ENCODE measurements around the gene POLN. TPM values are rescaled to one million over a fixed set of nuclear protein-coding genes. Genes with fewer than 3 reads are reported as not detected.

The POLN gene
- total and polyA plus RNA-seq, 2 donors from 2014 or later: 1.3 to 3.8 TPM

DNA sequence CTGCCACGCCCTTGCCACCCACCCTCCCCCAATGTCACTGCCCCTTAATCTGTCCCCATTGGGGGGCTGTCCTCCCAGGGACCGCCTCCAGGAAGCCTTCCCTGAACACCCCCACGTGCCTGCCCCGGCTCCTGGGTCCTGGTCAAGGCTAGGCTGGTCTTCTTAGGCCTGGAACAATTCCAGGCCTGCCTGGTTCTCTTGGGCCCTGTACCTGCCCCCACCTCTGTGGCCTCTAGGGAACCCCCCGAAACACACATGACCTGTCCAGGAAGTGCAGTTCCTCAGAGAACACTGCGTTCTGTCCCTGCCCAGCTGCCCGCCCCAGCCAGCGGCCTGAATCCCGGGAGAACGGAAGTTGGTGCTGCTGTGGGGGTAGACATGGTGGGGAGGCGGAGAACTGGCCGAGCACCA lies 14.9 kb upstream of the POLN start:
- DNase-seq: peak in 2 of 5 donors; percentile 8 to 95

DNA sequence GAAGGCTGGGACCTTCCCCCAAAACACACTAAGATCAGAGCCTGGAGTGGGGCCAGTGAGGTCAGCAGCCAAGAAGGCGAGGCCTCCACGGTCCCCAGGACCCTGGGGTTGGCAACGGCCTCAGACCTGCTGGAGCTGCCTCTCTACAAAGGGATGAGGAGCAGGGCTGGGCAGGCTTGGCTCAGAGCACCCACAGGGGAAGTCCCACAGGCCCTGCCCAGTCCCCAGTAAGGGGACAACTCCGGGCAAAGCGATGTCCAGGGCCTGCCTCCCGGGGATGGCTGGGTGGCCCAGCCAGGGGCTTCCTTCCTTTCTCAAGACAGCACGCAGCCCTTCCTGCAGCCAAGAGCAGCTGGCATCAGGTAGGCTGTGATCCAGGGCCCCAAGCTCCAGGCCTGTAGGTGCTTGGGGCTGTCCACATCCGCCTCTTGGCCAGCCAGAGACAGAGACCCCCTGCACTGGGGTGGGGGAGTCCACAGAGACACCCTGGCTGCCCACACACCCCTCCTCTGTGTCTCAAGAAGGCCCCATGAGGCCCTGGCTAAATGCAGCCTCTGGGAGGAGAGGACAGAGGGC lies 14.3 kb upstream of the POLN start:
- H3K4me3 ChIP-seq (ENCODE audit: low read length in 3 of 3): no peak overlapping the region
- H3K4me1 ChIP-seq (ENCODE audit: control insufficient read depth in 2 of 3, insufficient read depth in 2 of 3, low read depth in 1 of 3, low read length in 3 of 3): peaks cover 0 to 60% (median 18%) of the 10 kb centered on the region in 3 donors
- no peaks in the 10 kb centered on the region for H3K27me3 ChIP-seq (ENCODE audit: control insufficient read depth, insufficient read depth, low read length)
- TF ChIP-seq, protein P1, sequence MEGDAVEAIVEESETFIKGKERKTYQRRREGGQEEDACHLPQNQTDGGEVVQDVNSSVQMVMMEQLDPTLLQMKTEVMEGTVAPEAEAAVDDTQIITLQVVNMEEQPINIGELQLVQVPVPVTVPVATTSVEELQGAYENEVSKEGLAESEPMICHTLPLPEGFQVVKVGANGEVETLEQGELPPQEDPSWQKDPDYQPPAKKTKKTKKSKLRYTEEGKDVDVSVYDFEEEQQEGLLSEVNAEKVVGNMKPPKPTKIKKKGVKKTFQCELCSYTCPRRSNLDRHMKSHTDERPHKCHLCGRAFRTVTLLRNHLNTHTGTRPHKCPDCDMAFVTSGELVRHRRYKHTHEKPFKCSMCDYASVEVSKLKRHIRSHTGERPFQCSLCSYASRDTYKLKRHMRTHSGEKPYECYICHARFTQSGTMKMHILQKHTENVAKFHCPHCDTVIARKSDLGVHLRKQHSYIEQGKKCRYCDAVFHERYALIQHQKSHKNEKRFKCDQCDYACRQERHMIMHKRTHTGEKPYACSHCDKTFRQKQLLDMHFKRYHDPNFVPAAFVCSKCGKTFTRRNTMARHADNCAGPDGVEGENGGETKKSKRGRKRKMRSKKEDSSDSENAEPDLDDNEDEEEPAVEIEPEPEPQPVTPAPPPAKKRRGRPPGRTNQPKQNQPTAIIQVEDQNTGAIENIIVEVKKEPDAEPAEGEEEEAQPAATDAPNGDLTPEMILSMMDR (IDR thresholded peaks at IDR 0.05; ENCODE audit: borderline replicate concordance, extremely low read depth, insufficient read depth): no peak
- intact Hi-C loops (cut with DNase I): no loop called here
- FAIRE-seq (no peak), DNase-seq (peak in 2 of 5 donors; percentile 8 to 85)
- no peak overlapping the region for H3K9ac ChIP-seq (ENCODE audit: low read length in 3 of 3)
- H3K9me3 ChIP-seq (ENCODE audit: control insufficient read depth in 2 of 3, insufficient read depth in 1 of 3, low read length in 3 of 3): no peaks in the 10 kb centered on the region
- peak overlapping the region; percentile 87 to 90 for H3K27ac ChIP-seq (ENCODE audit: low read depth in 2 of 2, low read length in 2 of 2)
- H3K36me3 ChIP-seq (ENCODE audit: control insufficient read depth in 2 of 3, insufficient read depth in 3 of 3, low read length in 3 of 3): peaks cover 0 to 10% (median 6%) of the 10 kb centered on the region in 3 donors

More for the DNA sequence above, 14.9 kb upstream of the POLN start:
- Histone ChIP-seq H3K4me1 (ENCODE audit: control insufficient read depth in 2 of 3, insufficient read depth in 2 of 3, low read depth in 1 of 3, low read length in 3 of 3) (peaks cover 0 to 60% (median 18%) of the 10 kb centered on the region in 3 donors), H3K9ac (ENCODE audit: low read length in 3 of 3) (peak overlapping the region in 1 of 3 donors; percentile 51), H3K36me3 (ENCODE audit: control insufficient read depth in 2 of 3, insufficient read depth in 3 of 3, low read length in 3 of 3) (peaks cover 0 to 10% (median 6%) of the 10 kb centered on the region in 3 donors), H3K27me3 (ENCODE audit: control insufficient read depth, insufficient read depth, low read length) (no peaks in the 10 kb centered on the region), H3K27ac (ENCODE audit: low read depth in 2 of 2, low read length in 2 of 2) (peak overlapping the region; percentile 87 to 90), H3K9me3 (ENCODE audit: control insufficient read depth in 2 of 3, insufficient read depth in 1 of 3, low read length in 3 of 3) (no peaks in the 10 kb centered on the region), H3K4me3 (ENCODE audit: low read length in 3 of 3) (no peak overlapping the region)
- no peak for FAIRE-seq
- TF ChIP-seq, protein P1 (IDR thresholded peaks at IDR 0.05; ENCODE audit: borderline replicate concordance, extremely low read depth, insufficient read depth): no peak
- intact Hi-C loops (cut with DNase I): no loop called here

DNA sequence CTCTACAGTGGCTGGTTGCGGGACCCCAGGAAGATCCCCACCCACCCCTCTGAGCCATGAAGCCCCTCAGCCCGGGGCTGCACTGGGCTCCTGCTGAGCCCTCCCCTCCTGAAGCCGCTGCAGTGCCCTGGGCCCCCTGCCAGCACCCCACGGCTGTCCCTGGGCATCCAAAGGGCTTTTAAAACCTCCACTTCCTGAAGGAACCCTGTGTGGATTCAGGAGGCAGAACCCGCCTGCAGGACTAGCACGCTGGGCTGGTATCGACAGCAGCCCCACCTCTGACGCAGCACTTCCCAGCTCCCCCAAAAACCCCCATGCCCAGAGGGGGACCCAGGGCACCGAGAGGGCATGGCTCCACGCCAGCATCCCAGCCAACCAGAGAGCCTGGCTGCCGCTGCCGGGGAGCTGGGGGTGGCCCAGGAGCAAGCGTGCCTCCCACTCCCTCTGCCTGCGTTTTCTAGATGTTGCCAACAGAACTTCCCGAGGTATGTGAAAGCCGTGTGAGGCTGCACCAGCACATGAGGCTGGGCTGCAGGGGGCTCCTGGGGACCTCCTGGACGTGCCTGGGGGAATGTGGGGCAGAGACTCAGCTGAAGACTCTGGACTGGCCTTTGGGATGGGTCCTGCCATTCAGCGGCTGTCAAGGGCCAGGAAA lies 13.7 kb upstream of the POLN start:
- Histone ChIP-seq H3K4me3 (ENCODE audit: low read length in 3 of 3) (no peak overlapping the region), H3K9ac (ENCODE audit: low read length in 3 of 3) (no peak overlapping the region), H3K36me3 (ENCODE audit: control insufficient read depth in 2 of 3, insufficient read depth in 3 of 3, low read length in 3 of 3) (peaks cover 0 to 10% (median 6%) of the 10 kb centered on the region in 3 donors), H3K27me3 (ENCODE audit: control insufficient read depth, insufficient read depth, low read length) (no peaks in the 10 kb centered on the region), H3K27ac (ENCODE audit: low read depth in 2 of 2, low read length in 2 of 2) (peak overlapping the region; percentile 87 to 90), H3K4me1 (ENCODE audit: control insufficient read depth in 2 of 3, insufficient read depth in 2 of 3, low read depth in 1 of 3, low read length in 3 of 3) (peaks cover 0 to 59% (median 16%) of the 10 kb centered on the region in 3 donors), H3K9me3 (ENCODE audit: control insufficient read depth in 2 of 3, insufficient read depth in 1 of 3, low read length in 3 of 3) (no peaks in the 10 kb centered on the region)
- FAIRE-seq (no peak), DNase-seq (peak; percentile 32 to 87 (median 55))
- TF ChIP-seq, protein P1 (IDR thresholded peaks at IDR 0.05; ENCODE audit: borderline replicate concordance, extremely low read depth, insufficient read depth): no peak
- intact Hi-C loops (cut with DNase I): no loop called here
